ENCODE results near the gene LIN52.
"Not testable (repeated sequence)": the region's sequence is repeated elsewhere in the genome, so short reads cannot be mapped to it uniquely, and the experiment has no call there.

LIN52 gene

DNA sequence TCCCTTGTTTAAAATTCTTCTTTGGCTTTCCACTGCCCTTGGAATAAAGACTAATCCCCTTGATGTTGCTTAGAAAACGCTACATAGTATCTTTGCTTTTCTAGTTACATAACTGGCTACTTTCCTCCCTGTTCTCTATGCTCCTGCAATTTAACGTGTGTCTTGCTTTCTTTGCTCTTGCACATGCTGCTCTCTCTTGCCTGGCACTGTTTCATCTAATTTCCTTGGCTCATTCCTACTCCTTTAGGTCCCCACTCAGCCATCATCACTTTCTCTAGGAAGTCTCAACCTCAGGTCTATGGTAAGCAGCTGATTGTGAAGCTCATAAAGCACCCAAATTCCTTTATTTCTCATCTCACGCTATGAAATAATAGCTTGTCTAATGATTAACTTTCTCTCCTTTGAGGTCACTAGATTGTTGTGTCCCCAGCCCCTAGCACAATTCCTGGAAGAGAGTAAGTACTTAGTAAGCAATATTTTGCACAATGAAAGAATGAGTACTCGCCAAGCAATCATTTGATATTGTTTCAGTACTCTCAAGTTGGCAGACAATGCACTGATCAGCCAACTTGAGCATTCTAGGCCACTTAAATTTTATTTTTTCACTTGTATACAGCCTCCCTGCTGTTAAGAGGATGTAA lies 3.8 kb upstream of the LIN52 start:
- no peaks in the 10 kb centered on the region for H3K9me3 Mint-ChIP-seq
- peaks cover 13% of the 10 kb centered on the region for H3K36me3 Mint-ChIP-seq (ENCODE audit: insufficient read depth)
- no peaks in the 10 kb centered on the region for H3K27me3 Mint-ChIP-seq
- DNase-seq, result no peak
- H3K4me3 Mint-ChIP-seq, result no peak overlapping the region
- ATAC-seq (replicated peaks), result no peak
- H3K27ac Mint-ChIP-seq, result no peak overlapping the region
- peaks cover 17 to 26% of the 10 kb centered on the region in 2 donors for H3K4me1 Mint-ChIP-seq (ENCODE audit: low read depth in 2 of 2)

DNA sequence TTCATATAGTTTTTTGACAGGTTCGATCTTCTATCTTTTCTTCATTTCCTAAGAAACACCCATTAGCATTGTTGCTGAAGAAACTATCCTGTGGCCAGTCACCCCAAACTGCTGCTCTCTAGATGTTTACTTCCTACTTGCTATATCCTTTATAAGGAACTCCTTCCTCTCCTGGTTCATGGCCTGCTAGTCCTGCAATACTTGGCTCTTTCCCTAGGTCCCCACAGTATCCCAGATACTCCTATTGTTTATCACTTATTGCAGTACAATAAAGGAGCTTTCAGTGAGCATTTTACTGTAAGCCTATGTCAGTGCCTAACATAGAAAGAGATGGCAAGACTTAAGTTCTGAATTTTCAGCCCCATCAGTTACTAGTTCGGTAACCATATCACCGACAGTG lies 3.3 kb upstream of the LIN52 start:
- no peak for ATAC-seq (replicated peaks)
- peaks cover 18 to 26% of the 10 kb centered on the region in 2 donors for H3K4me1 Mint-ChIP-seq (ENCODE audit: low read depth in 2 of 2)
- H3K27ac Mint-ChIP-seq, result no peak overlapping the region
- no peaks in the 10 kb centered on the region for H3K9me3 Mint-ChIP-seq
- peaks cover 13% of the 10 kb centered on the region for H3K36me3 Mint-ChIP-seq (ENCODE audit: insufficient read depth)
- no peak for DNase-seq
- H3K27me3 Mint-ChIP-seq, result no peaks in the 10 kb centered on the region
- peak overlapping the region in 1 of 2 donors; percentile 34 for H3K4me3 Mint-ChIP-seq

DNA sequence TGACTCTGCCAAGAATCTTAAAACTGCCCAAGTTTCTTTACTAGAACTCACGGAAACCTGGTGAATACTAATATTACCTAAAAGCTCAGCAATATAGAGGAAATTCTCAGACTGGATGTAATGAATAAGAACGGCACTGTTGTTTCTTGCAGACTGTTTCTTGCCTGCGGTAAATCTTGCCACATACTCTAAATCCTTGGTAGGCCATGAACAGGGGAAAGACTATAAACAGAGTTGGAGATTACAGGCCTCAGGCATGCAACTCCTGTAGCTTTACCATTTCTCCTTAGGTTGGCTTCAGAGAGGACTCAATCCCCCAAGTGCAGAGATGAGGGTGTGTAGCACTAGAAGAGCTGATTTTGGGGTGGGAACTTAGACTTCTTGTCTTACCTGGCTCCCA lies 1.6 kb upstream of the LIN52 start:
- H3K4me3 Mint-ChIP-seq, result peak overlapping the region; percentile 94 to 96
- no peak for DNase-seq
- peaks cover 13% of the 10 kb centered on the region for H3K36me3 Mint-ChIP-seq (ENCODE audit: insufficient read depth)
- H3K4me1 Mint-ChIP-seq (ENCODE audit: low read depth in 2 of 2), result peaks cover 18 to 26% of the 10 kb centered on the region in 2 donors
- H3K9me3 Mint-ChIP-seq, result no peaks in the 10 kb centered on the region
- no peaks in the 10 kb centered on the region for H3K27me3 Mint-ChIP-seq
- H3K27ac Mint-ChIP-seq, result no peak overlapping the region
- no peak for ATAC-seq (replicated peaks)

DNA sequence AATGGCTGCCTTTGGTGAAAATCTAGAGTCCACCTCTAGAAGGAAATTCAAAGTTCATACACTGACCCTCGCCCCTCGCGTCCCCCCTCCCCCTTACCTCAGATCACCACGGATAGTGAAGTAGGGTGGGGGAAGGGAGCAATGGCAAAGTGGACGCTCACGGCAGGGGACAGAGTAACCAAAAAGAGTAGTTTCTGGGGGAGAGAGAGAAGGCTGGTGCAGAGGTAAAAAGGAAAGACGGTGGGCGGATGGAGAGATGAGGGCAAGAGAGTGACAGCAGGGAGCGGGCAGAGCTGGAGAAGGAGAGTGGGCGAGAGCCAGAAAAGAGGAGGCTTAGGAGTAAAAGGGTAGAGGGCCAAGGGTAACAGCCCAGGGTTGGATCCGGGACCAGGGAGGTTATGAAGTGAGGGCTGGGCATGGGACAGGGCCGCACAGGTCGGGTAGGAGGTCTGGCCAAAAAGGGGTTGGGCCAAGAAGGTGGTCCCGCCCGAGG lies 926 bp upstream of the LIN52 start:
- Mint-ChIP-seq H3K4me1 (ENCODE audit: low read depth in 2 of 2) (peaks cover 18 to 29% of the 10 kb centered on the region in 2 donors), H3K36me3 (ENCODE audit: insufficient read depth) (peaks cover 13% of the 10 kb centered on the region), H3K4me3 (peak overlapping the region; percentile 94 to 96), H3K27ac (peak overlapping the region; percentile 91 to 95), H3K27me3 (no peaks in the 10 kb centered on the region), H3K9me3 (no peaks in the 10 kb centered on the region)
- DNase-seq (peak in 1 of 3 experiments; percentile 3), ATAC-seq (replicated peaks) (no peak)

DNA sequence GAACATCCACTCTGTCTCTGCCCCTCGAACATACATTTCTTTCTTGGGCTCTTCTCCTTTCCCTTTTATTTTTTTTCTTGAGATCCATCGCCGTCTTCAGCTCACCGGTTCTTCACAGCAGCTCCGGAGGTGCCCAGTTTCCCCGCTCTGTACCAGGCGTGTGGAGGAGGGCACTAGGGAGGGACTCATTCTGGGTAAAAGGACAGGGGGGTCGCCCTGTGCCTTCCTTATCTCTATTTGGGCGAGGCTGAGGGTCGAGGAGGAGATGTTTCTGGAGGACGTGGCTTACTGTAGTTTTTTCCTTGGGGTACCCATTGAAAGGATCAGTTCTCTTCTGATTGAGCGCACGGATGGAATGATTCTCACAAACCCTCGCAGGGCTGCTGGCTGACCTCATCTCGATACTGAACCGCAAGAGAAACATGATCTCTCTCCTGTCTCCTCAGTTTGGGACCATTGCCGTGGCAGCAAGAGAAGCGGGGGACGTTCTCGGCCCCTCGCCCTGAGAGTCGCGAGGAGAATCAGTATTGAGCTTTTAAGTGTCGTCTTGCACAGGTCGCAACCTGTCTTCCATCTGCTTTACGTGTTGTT lies 386 bp downstream of the LIN52 start:
- ATAC-seq (replicated peaks) (peak; percentile 7), DNase-seq (no peak)
- H3K4me1 Mint-ChIP-seq (ENCODE audit: low read depth in 2 of 2), result peaks cover 21 to 34% of the 10 kb centered on the region in 2 donors

DNA sequence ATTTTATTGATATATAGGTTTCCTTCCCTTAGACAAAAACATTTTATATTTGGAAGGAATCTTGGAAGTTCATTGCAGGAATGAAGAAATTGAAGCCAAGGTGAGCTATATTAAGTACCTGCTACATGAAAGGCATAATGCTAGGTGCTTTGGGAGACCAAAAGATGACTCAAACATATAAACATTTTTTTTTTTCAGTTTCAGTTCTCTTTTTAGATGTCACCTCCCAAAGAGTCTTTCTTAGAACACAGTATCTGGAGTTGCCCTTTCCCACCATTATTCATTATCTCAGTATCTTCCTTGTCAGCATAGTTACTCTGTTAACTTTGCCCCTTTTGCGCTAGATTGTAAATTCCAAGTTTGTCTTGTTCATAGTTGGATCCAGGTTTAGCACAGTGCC lies 1.1 kb downstream of the LIN52 start:
- Mint-ChIP-seq H3K4me3 (peak overlapping the region; percentile 94 to 96), H3K27me3 (no peaks in the 10 kb centered on the region)
- no peak for DNase-seq

More for the DNA sequence above, 386 bp downstream of the LIN52 start:
- peak overlapping the region; percentile 91 to 95 for H3K27ac Mint-ChIP-seq
- H3K27me3 Mint-ChIP-seq, result no peaks in the 10 kb centered on the region
- peak overlapping the region; percentile 94 to 96 for H3K4me3 Mint-ChIP-seq
- peaks cover 13% of the 10 kb centered on the region for H3K36me3 Mint-ChIP-seq (ENCODE audit: insufficient read depth)
- no peaks in the 10 kb centered on the region for H3K9me3 Mint-ChIP-seq

DNA sequence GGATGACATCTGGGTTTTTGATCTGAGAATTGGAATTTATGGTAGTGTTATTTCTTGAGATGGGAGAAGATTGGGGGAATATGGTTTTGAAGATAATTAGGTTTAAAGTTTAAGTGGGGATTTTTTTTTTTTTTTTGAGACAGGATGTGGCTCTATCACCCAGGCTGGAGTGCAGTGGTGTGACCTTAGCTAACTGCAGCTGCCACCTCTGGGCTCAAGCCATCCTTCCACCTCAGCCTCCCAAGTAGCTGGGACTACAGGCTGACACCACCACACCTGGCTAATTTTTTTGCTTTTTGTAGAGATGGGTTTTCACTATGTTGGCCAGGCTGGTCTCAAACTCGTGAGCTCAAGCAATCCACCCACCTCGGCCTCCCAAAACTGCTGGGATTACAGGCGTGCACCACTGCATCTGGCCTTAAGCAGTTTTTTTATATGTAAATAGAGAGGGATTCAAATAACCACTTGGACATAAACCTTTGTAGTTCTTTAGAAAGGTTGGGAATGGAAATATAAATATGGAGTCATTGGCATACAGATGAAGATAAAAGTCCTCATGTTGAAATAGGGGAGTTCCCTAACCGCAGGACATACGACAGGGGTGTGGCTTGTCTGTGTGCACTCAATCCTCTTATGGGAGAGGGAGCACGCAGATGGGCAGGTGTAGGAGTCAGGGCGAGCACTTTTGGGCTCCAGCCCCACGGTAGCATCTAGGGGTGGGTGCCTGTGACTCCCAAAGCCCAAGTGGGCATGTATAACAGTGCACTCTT lies 4.7 kb downstream of the LIN52 start:
- H3K27me3 Mint-ChIP-seq, result no peaks in the 10 kb centered on the region

More for the DNA sequence above, 1.1 kb downstream of the LIN52 start:
- Mint-ChIP-seq H3K9me3 (no peaks in the 10 kb centered on the region), H3K36me3 (ENCODE audit: insufficient read depth) (peaks cover 13% of the 10 kb centered on the region), H3K27ac (peak overlapping the region; percentile 91 to 95), H3K4me1 (ENCODE audit: low read depth in 2 of 2) (peaks cover 21 to 34% of the 10 kb centered on the region in 2 donors)
- ATAC-seq (replicated peaks), result no peak

DNA sequence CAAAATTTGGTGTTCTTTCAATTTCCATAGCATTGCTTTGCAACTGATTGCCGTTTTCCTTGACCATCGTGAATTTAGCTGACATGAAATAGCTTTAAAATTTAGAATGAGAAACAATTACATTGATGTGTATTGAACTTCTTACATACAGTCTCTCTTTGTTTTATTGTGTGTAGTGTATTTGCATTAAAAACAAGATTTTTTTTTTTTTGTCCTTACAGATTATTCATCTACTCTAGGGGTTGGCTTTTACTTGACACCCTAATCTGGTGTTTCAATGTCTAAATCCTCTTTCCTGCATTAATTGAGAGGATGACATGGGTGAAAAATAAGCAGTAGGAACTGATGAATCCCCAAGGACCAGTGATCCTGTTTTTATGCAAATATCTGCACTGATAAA lies 20.6 kb downstream of the LIN52 start:
- no peak for DNase-seq
- Mint-ChIP-seq H3K27me3 (no peaks in the 10 kb centered on the region), H3K27ac (no peak overlapping the region), H3K4me1 (ENCODE audit: low read depth in 2 of 2) (no peaks in the 10 kb centered on the region), H3K9me3 (no peaks in the 10 kb centered on the region), H3K36me3 (ENCODE audit: insufficient read depth) (peaks cover 26% of the 10 kb centered on the region), H3K4me3 (no peak overlapping the region)
- no peak for ATAC-seq (replicated peaks)

More for the DNA sequence above, 4.7 kb downstream of the LIN52 start:
- ATAC-seq (replicated peaks), result no peak
- no peaks in the 10 kb centered on the region for H3K9me3 Mint-ChIP-seq
- peaks cover 11 to 16% of the 10 kb centered on the region in 2 donors for H3K4me1 Mint-ChIP-seq (ENCODE audit: low read depth in 2 of 2)
- no peak overlapping the region for H3K4me3 Mint-ChIP-seq
- no peak for DNase-seq
- peak overlapping the region in 1 of 2 donors; percentile 11 for H3K27ac Mint-ChIP-seq
- peaks cover 23% of the 10 kb centered on the region for H3K36me3 Mint-ChIP-seq (ENCODE audit: insufficient read depth)

DNA sequence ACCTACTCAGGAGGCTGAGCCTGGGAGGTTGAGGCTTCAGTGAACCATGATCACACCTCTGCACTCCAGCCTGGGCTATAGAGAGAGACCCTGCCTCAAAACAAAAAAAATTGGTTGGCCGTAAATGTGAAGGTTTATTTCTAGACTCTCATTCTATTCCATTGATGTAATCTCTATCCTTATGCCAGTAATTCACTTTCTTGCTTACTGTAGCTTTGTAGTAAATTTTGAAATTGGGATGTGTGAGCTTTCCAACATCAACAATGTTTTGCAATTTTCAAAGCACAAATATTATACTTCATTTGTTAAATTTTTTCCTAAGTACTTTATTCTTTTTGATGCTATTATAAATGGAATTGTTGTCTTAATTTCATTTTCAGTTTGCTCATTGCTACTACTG lies 24.6 kb downstream of the LIN52 start:
- H3K27ac Mint-ChIP-seq, result no peak overlapping the region
- peaks cover 17% of the 10 kb centered on the region for H3K36me3 Mint-ChIP-seq (ENCODE audit: insufficient read depth)
- H3K27me3 Mint-ChIP-seq, result no peaks in the 10 kb centered on the region
- H3K9me3 Mint-ChIP-seq, result no peaks in the 10 kb centered on the region
- H3K4me1 Mint-ChIP-seq (ENCODE audit: low read depth in 2 of 2), result no peaks in the 10 kb centered on the region
- no peak for DNase-seq
- no peak for ATAC-seq (replicated peaks)
- no peak overlapping the region for H3K4me3 Mint-ChIP-seq

DNA sequence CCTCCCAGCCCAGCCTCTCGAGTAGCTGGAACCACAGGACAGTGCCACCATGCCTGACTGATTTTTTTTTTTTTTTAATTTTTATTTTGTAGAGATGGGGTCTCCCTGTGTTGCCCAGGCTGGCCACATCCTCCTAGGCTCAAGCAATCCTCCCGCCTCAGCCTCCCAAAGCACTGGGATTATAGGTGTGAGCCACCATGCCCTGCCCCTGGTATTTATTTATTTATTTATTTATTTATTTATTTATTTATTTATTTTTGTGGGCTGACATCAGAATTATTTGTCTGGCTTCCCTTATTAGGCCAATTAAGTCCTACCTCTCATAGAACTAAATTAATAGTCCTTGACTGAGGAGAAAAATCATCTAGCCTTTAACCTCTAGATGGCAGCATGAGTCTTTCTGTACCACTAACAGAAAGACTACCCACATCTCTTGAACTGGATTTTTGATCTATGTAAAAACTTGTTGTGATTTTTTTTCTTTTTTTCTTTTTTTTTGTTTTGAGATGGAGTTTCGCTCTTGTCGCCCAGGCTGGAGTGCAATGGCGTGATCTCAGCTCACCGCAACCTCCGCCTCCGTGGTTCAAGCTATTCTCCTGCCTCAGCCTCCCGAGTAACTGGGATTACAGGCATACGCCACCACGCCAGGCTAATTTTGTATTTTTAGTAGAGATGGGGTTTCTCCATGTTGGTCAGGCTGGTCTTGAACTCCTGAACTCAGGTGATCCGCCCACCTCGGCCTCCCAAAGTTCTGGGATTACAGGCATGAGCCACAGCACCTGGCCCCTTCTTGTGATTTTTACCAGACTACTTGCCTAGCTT lies 26.9 kb downstream of the LIN52 start:
- H3K4me3 Mint-ChIP-seq; DNase-seq; H3K27ac Mint-ChIP-seq; H3K27me3 Mint-ChIP-seq; H3K4me1 Mint-ChIP-seq (ENCODE audit: low read depth in 2 of 2); H3K9me3 Mint-ChIP-seq: not testable (repeated sequence)
- peaks cover 14% of the 10 kb centered on the region for H3K36me3 Mint-ChIP-seq (ENCODE audit: insufficient read depth)
- ATAC-seq (replicated peaks), result peak; percentile 40

DNA sequence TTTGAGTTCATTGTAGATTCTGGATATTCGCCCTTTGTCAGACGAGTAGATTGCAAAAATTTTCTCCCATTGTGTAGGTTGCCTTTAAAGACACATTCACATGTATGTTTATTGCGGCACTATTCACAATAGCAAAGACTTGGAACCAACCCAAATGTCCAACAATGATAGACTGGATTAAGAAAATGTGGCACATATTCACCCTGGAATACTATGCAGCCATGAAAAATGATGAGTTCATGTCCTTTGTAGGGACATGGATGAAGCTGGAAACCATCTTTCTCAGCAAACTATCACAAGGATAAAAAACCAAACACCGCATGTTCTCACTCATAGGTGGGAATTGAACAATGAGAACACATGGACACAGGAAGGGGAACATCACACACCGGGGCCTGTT lies 40.7 kb downstream of the LIN52 start:
- H3K36me3 Mint-ChIP-seq (ENCODE audit: insufficient read depth); H3K4me1 Mint-ChIP-seq (ENCODE audit: low read depth in 2 of 2); H3K4me3 Mint-ChIP-seq; DNase-seq; H3K27me3 Mint-ChIP-seq; ATAC-seq (replicated peaks); H3K9me3 Mint-ChIP-seq; H3K27ac Mint-ChIP-seq: not testable (repeated sequence)

DNA sequence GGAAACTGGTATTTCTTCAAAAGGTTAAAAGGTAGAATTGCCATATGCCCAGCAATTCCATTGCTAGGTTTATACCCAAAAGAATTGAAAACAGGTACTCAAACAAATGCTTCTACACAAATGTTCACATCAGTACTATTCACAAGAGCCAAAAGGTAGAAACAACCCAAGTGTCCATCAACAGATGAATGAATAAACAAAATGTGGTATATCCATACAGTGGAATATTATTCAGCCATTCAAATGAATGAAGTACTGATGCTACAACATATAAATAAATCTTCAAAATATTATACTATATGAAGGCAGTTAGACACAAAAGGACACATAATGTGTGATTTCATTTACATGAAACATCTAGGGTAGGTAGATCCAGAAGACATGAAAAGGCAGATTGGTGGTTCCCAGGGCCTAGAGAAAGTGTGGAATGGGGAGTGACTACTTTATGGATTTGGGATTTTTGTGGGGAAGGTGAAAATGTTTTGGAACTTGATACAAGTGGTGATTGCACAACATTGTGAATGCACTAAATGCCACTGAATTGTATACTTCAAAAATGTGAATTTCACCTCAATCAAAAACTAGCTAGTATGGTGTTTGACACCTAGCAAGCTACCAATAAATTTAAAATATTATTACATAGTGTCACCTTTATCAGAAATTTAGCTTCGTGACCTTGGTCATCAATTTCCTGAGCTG lies 41.7 kb downstream of the LIN52 start:
- ATAC-seq (replicated peaks), result no peak
- H3K36me3 Mint-ChIP-seq (ENCODE audit: insufficient read depth), result no peaks in the 10 kb centered on the region
- H3K9me3 Mint-ChIP-seq, result no peaks in the 10 kb centered on the region
- no peak overlapping the region for H3K27ac Mint-ChIP-seq
- H3K4me3 Mint-ChIP-seq, result no peak overlapping the region
- H3K4me1 Mint-ChIP-seq (ENCODE audit: low read depth in 2 of 2), result peaks cover 0 to 4% of the 10 kb centered on the region in 2 donors
- no peaks in the 10 kb centered on the region for H3K27me3 Mint-ChIP-seq
- no peak for DNase-seq

Data from effector memory CD8-positive, alpha-beta T cell (primary cell).